HG03460 (cell line): Measurements from ENCODE around the gene FBRS.
"Not testable (repeated sequence)": the region's sequence is repeated elsewhere in the genome, so short reads cannot be mapped to it uniquely, and the experiment has no call there.

Source experiments
- ATAC-seq: cut with Tn5 transposase; IDR thresholded peaks from one replicate; pipeline ENCODE4 v1.9.1; 2021; ENCODE audit not compliant: unreplicated experiment

The FBRS gene

GRCh38 chr16:30663820-30664219 lies 5.6 kb downstream of the FBRS start:
- no peak for ATAC-seq

- ATAC-seq = no peak
These were observed 6.4 kb downstream of the FBRS start for GRCh38 chr16:30664616-30665109.

GRCh38 chr16:30665155-30665829 lies 7.1 kb downstream of the FBRS start:
- ATAC-seq = no peak

- ATAC-seq = no peak
These were observed 7.6 kb downstream of the FBRS start for GRCh38 chr16:30665830-30666190.

GRCh38 chr16:30666681-30667080 lies 8.4 kb downstream of the FBRS start:
- no peak for ATAC-seq

GRCh38 chr16:30667361-30667905 lies 9.2 kb downstream of the FBRS start:
- ATAC-seq = no peak

- ATAC-seq = no peak
These were observed 10.2 kb downstream of the FBRS start for GRCh38 chr16:30668393-30668792.

- no peak for ATAC-seq
These were observed 11.0 kb downstream of the FBRS start for GRCh38 chr16:30669026-30669902.

GRCh38 chr16:30669903-30670824 lies 11.9 kb downstream of the FBRS start:
- no peak for ATAC-seq

GRCh38 chr16:30675143-30675542 lies 16.9 kb downstream of the FBRS start:
- no peak for ATAC-seq

- no peak for ATAC-seq
These were observed 19.8 kb downstream of the FBRS start for GRCh38 chr16:30677931-30678585.

GRCh38 chr16:30678586-30678970 lies 20.3 kb downstream of the FBRS start:
- ATAC-seq = no peak

- ATAC-seq = no peak
These were observed 22.1 kb downstream of the FBRS start for GRCh38 chr16:30680326-30680725.

GRCh38 chr16:30688701-30689100 lies 30.5 kb downstream of the FBRS start:
- ATAC-seq = no peak

- ATAC-seq = no peak
These were observed 33.7 kb downstream of the FBRS start for GRCh38 chr16:30691907-30692306.

GRCh38 chr16:30692396-30693064 lies 34.3 kb downstream of the FBRS start:
- no peak for ATAC-seq

- no peak for ATAC-seq
These were observed 36.9 kb downstream of the FBRS start for GRCh38 chr16:30694926-30695693.

GRCh38 chr16:30696646-30697045 lies 38.4 kb downstream of the FBRS start:
- ATAC-seq = not testable (repeated sequence)
